ENCODE measurements around the gene CRYGN.

CRYGN gene

GRCh38 chr7:151452680-151453325 lies 12.9 kb upstream of the CRYGN start:
- TF ChIP-seq FOXP2 (optimal IDR thresholded peaks at IDR 0.05; ENCODE audit: borderline replicate concordance, extremely low read depth, extremely low read length, insufficient read depth) (no peak), TAF1 (IDR thresholded peaks at IDR 0.05; ENCODE audit: borderline replicate concordance, insufficient read depth, low read length) (no peak)

GRCh38 chr7:151451626-151452571 lies 12.0 kb upstream of the CRYGN start:
- TF ChIP-seq REST (IDR thresholded peaks at IDR 0.05; ENCODE audit: insufficient read depth in 1 of 2, low read depth in 2 of 2, low read length in 2 of 2) (no peak), SIN3A (IDR thresholded peaks at IDR 0.05; ENCODE audit: borderline replicate concordance, insufficient read depth, low read length) (no peak), FOXP2 (optimal IDR thresholded peaks at IDR 0.05; ENCODE audit: borderline replicate concordance, extremely low read depth, extremely low read length, insufficient read depth) (no peak), POLR2AphosphoS5 (IDR thresholded peaks at IDR 0.05; ENCODE audit: low read depth, low read length) (no peak), TAF1 (IDR thresholded peaks at IDR 0.05; ENCODE audit: borderline replicate concordance, insufficient read depth, low read length) (no peak)

GRCh38 chr7:151451156-151451555 lies 11.2 kb upstream of the CRYGN start:
- TF ChIP-seq TAF1 (IDR thresholded peaks at IDR 0.05; ENCODE audit: borderline replicate concordance, insufficient read depth, low read length) (no peak), POLR2AphosphoS5 (IDR thresholded peaks at IDR 0.05; ENCODE audit: low read depth, low read length) (no peak), REST (IDR thresholded peaks at IDR 0.05; ENCODE audit: insufficient read depth in 1 of 2, low read depth in 2 of 2, low read length in 2 of 2) (no peak), SIN3A (IDR thresholded peaks at IDR 0.05; ENCODE audit: borderline replicate concordance, insufficient read depth, low read length) (no peak), FOXP2 (optimal IDR thresholded peaks at IDR 0.05; ENCODE audit: borderline replicate concordance, extremely low read depth, extremely low read length, insufficient read depth) (no peak)

GRCh38 chr7:151449990-151450389 lies 10.0 kb upstream of the CRYGN start:
- TF ChIP-seq SIN3A (IDR thresholded peaks at IDR 0.05; ENCODE audit: borderline replicate concordance, insufficient read depth, low read length), result no peak
- no peak for TF ChIP-seq FOXP2 (optimal IDR thresholded peaks at IDR 0.05; ENCODE audit: borderline replicate concordance, extremely low read depth, extremely low read length, insufficient read depth)
- TF ChIP-seq REST (IDR thresholded peaks at IDR 0.05; ENCODE audit: insufficient read depth in 1 of 2, low read depth in 2 of 2, low read length in 2 of 2), result no peak
- TF ChIP-seq TAF1 (IDR thresholded peaks at IDR 0.05; ENCODE audit: borderline replicate concordance, insufficient read depth, low read length), result no peak
- no peak for TF ChIP-seq POLR2AphosphoS5 (IDR thresholded peaks at IDR 0.05; ENCODE audit: low read depth, low read length)

- TF ChIP-seq TAF1 (IDR thresholded peaks at IDR 0.05; ENCODE audit: borderline replicate concordance, insufficient read depth, low read length), result no peak
- no peak for TF ChIP-seq REST (IDR thresholded peaks at IDR 0.05; ENCODE audit: insufficient read depth in 1 of 2, low read depth in 2 of 2, low read length in 2 of 2)
- TF ChIP-seq SIN3A (IDR thresholded peaks at IDR 0.05; ENCODE audit: borderline replicate concordance, insufficient read depth, low read length), result no peak
- TF ChIP-seq POLR2AphosphoS5 (IDR thresholded peaks at IDR 0.05; ENCODE audit: low read depth, low read length), result no peak
- no peak for TF ChIP-seq FOXP2 (optimal IDR thresholded peaks at IDR 0.05; ENCODE audit: borderline replicate concordance, extremely low read depth, extremely low read length, insufficient read depth)
Measured at GRCh38 chr7:151448261-151449252, 8.6 kb upstream of the CRYGN start.
